ENCODE data around the gene ATP6V1E1. TPM values are rescaled to one million over a fixed set of nuclear protein-coding genes. Genes with fewer than 3 reads are reported as not detected.
A peak's percentile ranks its signal among the peaks of the same experiment; 100 is the strongest.
"Not testable (repeated sequence)": the region's sequence is repeated elsewhere in the genome, so short reads cannot be mapped to it uniquely, and the experiment has no call there.

The ATP6V1E1 gene
- polyA plus RNA-seq, 1 donor from 2014 or later, result 113 TPM

DNA sequence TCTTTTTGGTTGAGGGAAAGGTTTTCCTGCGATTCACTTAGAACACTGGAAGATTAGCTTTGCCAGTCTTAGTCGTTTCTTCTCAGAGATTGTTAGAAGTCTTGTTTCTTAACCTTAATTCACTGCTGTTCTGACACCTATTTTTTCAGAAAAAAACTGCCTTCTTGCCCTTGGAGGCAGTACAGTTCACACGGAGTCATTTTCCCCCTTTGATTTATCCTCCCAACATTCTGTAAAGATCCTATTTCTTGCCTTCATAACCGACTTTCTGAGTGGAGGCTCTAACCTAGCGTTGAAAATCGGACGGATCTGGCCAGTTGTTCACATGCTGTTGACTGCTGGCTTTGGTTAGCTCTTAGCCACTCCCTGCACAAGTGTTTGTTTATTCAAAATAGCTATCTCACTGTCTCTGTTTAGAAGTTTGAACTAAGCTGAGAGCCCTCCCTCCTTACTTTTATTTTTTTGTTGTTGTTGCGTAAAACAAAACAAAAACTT, 10.7 kb upstream of the ATP6V1E1 start:
- H3K4me3 Mint-ChIP-seq, result peak overlapping the region; percentile 92 to 96 (median 95)
- no peaks in the 10 kb centered on the region for H3K9me3 Mint-ChIP-seq
- no peaks in the 10 kb centered on the region for H3K27me3 Mint-ChIP-seq
- H3K27ac Mint-ChIP-seq, result peak overlapping the region; percentile 92 to 99 (median 94)
- H3K36me3 Mint-ChIP-seq, result peaks cover 4% of the 10 kb centered on the region
- peaks cover 19 to 25% (median 22%) of the 10 kb centered on the region in 3 donors for H3K4me1 Mint-ChIP-seq

DNA sequence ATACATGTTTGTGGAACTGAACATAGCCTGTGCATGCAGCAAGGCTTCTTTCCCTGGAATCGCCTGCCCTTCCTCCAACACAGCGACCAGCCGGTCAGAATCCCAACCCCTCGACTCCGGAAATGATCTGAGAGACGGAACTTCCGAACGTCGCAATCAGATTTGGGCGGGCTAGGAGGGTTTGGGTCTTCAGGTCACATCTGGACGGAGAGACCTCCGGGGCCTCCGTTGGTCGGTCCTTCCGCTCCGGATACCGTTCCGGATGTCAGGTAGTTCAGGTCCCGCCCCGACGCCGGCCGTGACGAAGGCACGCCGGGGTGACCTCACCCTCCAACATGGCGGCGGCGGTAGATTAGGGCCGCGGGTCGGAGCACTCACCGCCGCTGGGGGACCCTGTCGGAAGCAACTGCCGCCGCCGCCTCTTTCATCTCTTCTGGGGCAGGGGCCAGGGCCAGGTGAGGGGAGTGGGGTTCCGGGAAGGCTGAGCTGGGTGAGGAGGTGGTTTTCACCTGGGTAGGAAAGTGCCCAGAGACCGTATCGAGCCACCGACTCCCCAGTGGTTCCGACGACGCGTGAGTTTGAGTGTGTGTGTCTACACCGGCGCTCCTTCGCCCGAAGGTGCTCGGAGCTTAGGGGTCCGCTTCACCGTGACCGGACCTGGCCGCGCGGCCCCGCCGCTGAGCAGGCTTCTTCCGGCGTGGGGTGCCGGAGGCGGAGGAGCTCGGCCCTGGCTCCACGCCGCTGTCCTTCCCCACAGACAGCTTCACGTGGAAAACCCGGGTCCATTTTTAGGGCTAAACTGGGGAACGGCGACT, 10.1 kb upstream of the ATP6V1E1 start, which contains the start of gene BCL2L13:
Gene BCL2L13 (plus strand): TSS at position 326 of the 815 bp plus-strand sequence. CDS start 16,955 bp downstream, outside the sequence.
- Mint-ChIP-seq H3K9me3 (no peaks in the 10 kb centered on the region), H3K27me3 (no peaks in the 10 kb centered on the region), H3K27ac (peak within 1 kb of the TSS; percentile 92 to 99 (median 94)), H3K36me3 (peaks cover 4% of the 10 kb centered on the region), H3K4me1 (peaks cover 19 to 25% (median 22%) of the 10 kb centered on the region in 3 donors), H3K4me3 (peak within 1 kb of the TSS; percentile 92 to 96 (median 95))

GRCh38 chr22:17638182-17638431, 9.6 kb upstream of the ATP6V1E1 start:
- H3K27ac Mint-ChIP-seq, result peak overlapping the region; percentile 92 to 99 (median 94)
- no peaks in the 10 kb centered on the region for H3K27me3 Mint-ChIP-seq
- peaks cover 4% of the 10 kb centered on the region for H3K36me3 Mint-ChIP-seq
- peaks cover 19 to 25% (median 22%) of the 10 kb centered on the region in 3 donors for H3K4me1 Mint-ChIP-seq
- no peaks in the 10 kb centered on the region for H3K9me3 Mint-ChIP-seq
- H3K4me3 Mint-ChIP-seq, result peak overlapping the region; percentile 92 to 96 (median 95)

DNA sequence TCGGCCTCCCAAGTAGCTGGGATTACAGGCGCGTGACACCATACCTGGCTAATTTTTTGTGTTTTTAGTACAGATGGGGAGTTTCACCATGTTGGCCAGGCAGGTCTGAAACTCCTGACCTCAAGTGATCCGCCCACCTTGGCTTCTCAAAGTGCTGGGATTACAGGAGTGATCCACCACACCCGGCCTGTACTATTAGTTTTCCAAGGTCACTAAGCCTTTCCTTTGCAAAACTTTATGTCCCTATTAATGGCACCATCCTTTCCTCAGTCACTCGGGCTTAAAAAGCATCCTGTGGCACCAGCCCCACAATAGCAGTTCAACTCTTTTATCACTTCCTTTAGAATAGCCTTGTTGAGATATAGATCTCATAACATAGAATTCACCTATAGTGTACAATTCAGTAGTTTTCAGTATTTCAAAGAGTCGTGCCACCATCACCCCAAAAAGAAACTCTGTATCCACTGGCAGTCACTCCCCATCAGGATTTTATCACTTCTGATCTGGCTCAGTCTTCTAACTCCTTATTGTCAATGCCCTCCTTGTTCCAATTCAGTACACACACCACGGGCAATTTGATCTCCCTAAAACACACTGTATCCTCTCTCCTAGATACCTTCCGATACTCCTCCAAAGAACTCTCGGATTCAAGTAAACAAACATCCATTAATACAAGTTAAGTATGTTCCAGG, 9.1 kb upstream of the ATP6V1E1 start:
- Mint-ChIP-seq H3K27ac (peak overlapping the region; percentile 92 to 99 (median 94)), H3K4me1 (peaks cover 15 to 22% (median 18%) of the 10 kb centered on the region in 3 donors), H3K27me3 (no peaks in the 10 kb centered on the region), H3K9me3 (no peaks in the 10 kb centered on the region), H3K36me3 (peaks cover 4% of the 10 kb centered on the region), H3K4me3 (peak overlapping the region; percentile 92 to 96 (median 95))

DNA sequence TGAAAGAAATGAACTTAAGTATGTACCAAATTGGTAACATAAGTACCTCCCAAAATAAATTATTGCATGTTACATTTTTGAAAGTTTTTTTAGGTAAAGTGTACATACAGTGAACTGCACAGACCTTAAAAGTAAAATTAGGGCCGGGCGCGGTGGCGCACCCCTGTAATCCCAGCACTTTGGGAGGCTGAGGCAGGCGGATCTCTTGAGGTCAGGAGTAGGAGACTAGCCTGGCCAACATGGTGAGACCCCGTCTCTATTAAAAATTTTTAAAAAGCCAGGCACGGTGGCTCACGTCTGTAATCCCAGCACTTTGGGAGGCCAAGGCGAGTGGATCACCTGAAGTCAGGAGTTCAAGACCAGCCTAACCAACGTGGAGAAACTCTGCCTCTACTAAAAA, 8.3 kb upstream of the ATP6V1E1 start:
- H3K4me3 Mint-ChIP-seq, H3K27ac Mint-ChIP-seq: not testable (repeated sequence)

GRCh38 chr22:17634696-17635095, 6.1 kb upstream of the ATP6V1E1 start:
- Mint-ChIP-seq H3K27me3 (no peaks in the 10 kb centered on the region), H3K4me1 (peaks cover 14% of the 10 kb centered on the region in 3 donors), H3K36me3 (peaks cover 1% of the 10 kb centered on the region), H3K4me3 (no peak overlapping the region), H3K9me3 (no peaks in the 10 kb centered on the region), H3K27ac (no peak overlapping the region)

More for the DNA sequence above, 8.3 kb upstream of the ATP6V1E1 start:
- not testable (repeated sequence) for H3K9me3 Mint-ChIP-seq, H3K36me3 Mint-ChIP-seq, H3K27me3 Mint-ChIP-seq
- H3K4me1 Mint-ChIP-seq, result peaks cover 14 to 22% (median 18%) of the 10 kb centered on the region in 3 donors

- Mint-ChIP-seq H3K4me3 (peak overlapping the region in 2 of 4 donors; percentile 8 to 62), H3K27me3 (no peaks in the 10 kb centered on the region), H3K4me1 (peaks cover 9 to 11% (median 10%) of the 10 kb centered on the region in 3 donors), H3K27ac (peak overlapping the region in 2 of 3 donors; percentile 53 to 58), H3K9me3 (no peaks in the 10 kb centered on the region), H3K36me3 (peaks cover 1% of the 10 kb centered on the region)
These were observed 5.4 kb upstream of the ATP6V1E1 start for GRCh38 chr22:17633998-17634323.

GRCh38 chr22:17633217-17633997, 4.9 kb upstream of the ATP6V1E1 start:
- Mint-ChIP-seq H3K4me1 (peaks cover 10 to 14% (median 14%) of the 10 kb centered on the region in 3 donors), H3K27me3 (peaks cover 2% of the 10 kb centered on the region), H3K36me3 (peaks cover 1% of the 10 kb centered on the region), H3K9me3 (no peaks in the 10 kb centered on the region), H3K4me3 (peak overlapping the region in 2 of 4 donors; percentile 8 to 62), H3K27ac (peak overlapping the region in 2 of 3 donors; percentile 53 to 58)

DNA sequence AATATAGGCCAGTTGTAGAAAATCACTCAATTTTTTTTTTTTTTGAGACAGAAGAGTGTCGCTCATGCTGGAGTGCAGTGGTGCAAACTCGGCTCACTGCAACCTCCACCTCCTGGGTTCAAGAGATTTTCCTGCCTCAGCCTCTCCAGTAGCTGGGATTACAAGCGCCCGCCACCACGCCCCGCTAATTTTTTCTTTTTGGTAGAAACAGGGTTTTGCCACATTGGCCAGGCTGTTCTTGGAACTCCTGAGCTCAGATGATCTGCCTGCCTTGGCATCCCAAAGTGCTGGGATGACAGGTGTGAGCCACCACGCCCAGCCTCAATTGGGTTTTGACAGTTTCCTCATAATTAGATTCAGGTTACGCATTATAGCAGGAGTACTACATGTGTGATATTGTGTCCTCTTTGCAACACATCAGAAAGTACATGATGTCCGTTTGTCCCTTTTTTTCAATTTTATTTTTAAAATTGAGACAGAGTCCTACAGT, 2.6 kb upstream of the ATP6V1E1 start:
- H3K4me1 Mint-ChIP-seq, result peaks cover 3 to 6% (median 5%) of the 10 kb centered on the region in 3 donors

DNA sequence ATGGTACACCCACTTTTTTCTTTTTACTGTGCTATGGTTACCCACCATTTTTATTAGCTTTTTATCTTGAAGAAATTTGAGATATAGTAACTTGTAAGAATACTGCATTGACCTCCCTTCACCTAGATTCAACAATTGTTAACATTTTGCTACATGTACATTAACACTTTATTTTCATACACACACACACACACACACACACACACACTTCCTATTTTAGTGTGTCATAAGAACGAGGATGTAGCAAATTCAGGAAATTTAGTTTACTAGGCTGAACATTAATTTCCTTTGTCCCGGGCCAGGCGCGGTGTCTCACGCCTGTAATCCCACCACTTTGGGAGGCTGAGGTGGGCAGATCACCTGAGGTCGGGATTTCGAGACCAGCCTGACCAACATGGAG, 1.1 kb upstream of the ATP6V1E1 start:
- Mint-ChIP-seq H3K4me3 (peak overlapping the region in 3 of 4 donors; percentile 97 to 100 (median 99)), H3K27ac (peak overlapping the region in 1 of 3 donors; percentile 95), H3K27me3 (peaks cover 2% of the 10 kb centered on the region), H3K36me3 (peaks cover 3% of the 10 kb centered on the region), H3K9me3 (no peaks in the 10 kb centered on the region), H3K4me1 (peaks cover 9 to 10% (median 10%) of the 10 kb centered on the region in 3 donors)

More for the DNA sequence above, 2.6 kb upstream of the ATP6V1E1 start:
- peaks cover 1% of the 10 kb centered on the region for H3K36me3 Mint-ChIP-seq
- H3K27ac Mint-ChIP-seq, result peak overlapping the region in 2 of 3 donors; percentile 18 to 78
- H3K4me3 Mint-ChIP-seq, result peak overlapping the region in 1 of 4 donors; percentile 68
- no peaks in the 10 kb centered on the region for H3K9me3 Mint-ChIP-seq
- peaks cover 2% of the 10 kb centered on the region for H3K27me3 Mint-ChIP-seq

DNA sequence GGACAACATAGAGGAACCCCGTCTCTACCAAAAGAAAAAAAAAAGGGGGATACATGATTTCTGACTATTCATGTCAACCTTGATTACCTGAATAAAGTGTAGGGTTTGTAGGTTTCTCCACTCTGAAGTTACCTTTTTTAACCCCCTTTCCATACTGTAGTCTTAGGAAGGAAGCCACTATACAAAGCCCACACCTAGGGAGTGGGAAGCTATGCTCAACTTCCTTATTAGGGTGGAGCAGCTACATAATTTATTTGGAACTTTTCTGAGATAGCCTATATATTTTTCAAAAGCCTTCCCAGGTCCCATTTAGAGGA, 582 bp upstream of the ATP6V1E1 start:
- H3K27me3 Mint-ChIP-seq, result peaks cover 2% of the 10 kb centered on the region
- peaks cover 9 to 10% (median 10%) of the 10 kb centered on the region in 3 donors for H3K4me1 Mint-ChIP-seq

GRCh38 chr22:17627961-17628405, 566 bp downstream of the ATP6V1E1 start:
- Mint-ChIP-seq H3K4me3 (peak overlapping the region; percentile 97 to 100 (median 98)), H3K27ac (peak overlapping the region; percentile 95 to 99 (median 99)), H3K4me1 (peaks cover 9 to 14% (median 10%) of the 10 kb centered on the region in 3 donors), H3K27me3 (peaks cover 2% of the 10 kb centered on the region), H3K9me3 (no peaks in the 10 kb centered on the region), H3K36me3 (peaks cover 3% of the 10 kb centered on the region)

More for the DNA sequence above, 582 bp upstream of the ATP6V1E1 start:
- H3K9me3 Mint-ChIP-seq, result no peaks in the 10 kb centered on the region
- H3K4me3 Mint-ChIP-seq, result peak overlapping the region; percentile 97 to 100 (median 98)
- H3K27ac Mint-ChIP-seq, result peak overlapping the region; percentile 95 to 99 (median 99)
- peaks cover 3% of the 10 kb centered on the region for H3K36me3 Mint-ChIP-seq

- Mint-ChIP-seq H3K4me1 (peaks cover 0 to 1% (median 0%) of the 10 kb centered on the region in 3 donors), H3K9me3 (no peaks in the 10 kb centered on the region), H3K36me3 (no peaks in the 10 kb centered on the region), H3K27me3 (no peaks in the 10 kb centered on the region), H3K27ac (no peak overlapping the region), H3K4me3 (no peak overlapping the region)
These were observed 15.3 kb downstream of the ATP6V1E1 start for GRCh38 chr22:17613280-17613679.

DNA sequence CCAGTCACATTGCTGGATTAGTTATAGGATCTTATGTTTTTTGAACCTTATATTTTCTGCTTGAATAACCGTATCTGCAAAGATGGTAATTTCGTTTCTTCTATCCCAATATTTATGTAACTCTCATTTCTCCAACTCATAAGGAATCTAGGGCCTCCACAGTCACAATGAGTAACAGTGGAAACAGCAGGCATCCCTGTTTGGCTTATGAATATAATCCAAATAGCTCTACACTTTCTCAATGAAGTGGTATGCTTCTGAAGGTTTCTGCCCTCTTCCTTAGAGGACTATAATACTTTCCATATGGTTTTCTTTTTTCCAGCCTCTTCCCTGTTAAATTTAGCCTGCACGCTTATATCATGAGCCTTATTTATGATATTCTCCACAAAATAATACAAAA, 16.5 kb downstream of the ATP6V1E1 start:
- no peak overlapping the region for H3K27ac Mint-ChIP-seq
- no peaks in the 10 kb centered on the region for H3K36me3 Mint-ChIP-seq
- H3K27me3 Mint-ChIP-seq, result no peaks in the 10 kb centered on the region
- no peaks in the 10 kb centered on the region for H3K9me3 Mint-ChIP-seq
- no peak overlapping the region for H3K4me3 Mint-ChIP-seq
- H3K4me1 Mint-ChIP-seq, result peaks cover 0 to 1% (median 0%) of the 10 kb centered on the region in 3 donors
